AG08396 (cell line): ENCODE measurements around the gene GRID2.
"Not testable (repeated sequence)": the region's sequence is repeated elsewhere in the genome, so short reads cannot be mapped to it uniquely, and the experiment has no call there.

ENCODE experiments used
- DNase-seq: peaks from one replicate; pipeline ENCODE4 v3.0.0; 2012; ENCODE audit warnings: low spot score, mixed read lengths

The GRID2 gene

DNA sequence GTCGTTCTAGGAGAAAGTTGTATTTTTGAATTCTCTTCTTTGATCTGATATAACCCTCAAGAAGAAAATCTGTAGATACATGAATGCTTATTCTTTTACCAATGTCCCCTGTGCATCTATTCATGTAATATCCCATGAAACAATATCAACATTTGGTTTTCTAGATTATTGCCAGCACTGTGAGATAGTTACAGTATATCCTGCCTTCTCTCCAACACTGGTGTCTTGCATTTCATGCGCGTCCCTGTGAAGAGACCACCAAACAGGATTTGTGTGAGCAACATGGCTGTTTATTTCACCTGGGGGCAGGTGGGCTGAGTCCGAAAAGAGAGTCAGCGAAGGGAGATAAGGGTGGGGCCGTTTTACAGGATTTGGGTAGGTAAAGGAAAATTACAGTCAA, 135.0 kb downstream of the GRID2 start:
- DNase-seq: not testable (repeated sequence)

DNA sequence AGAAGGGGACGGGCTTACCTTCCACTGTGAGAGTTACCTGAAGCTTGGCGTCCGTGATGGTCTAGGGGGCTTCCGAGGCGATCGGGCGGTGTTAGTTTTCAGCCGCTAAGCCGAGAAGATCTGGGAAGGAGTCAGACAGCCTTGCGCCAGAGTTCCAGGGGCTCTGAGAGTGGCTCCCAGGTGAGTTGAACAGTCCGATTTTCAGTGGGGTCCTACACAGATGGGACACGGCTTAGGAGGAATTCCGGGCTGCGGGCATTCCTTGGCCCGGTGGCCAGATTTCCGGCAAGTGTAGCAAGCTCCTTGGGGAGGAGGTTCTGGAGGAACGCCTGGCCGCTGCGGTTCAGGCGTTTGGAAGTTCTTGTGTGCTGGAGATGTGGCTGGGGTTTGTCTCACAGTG, 138.4 kb downstream of the GRID2 start:
- DNase-seq: not testable (repeated sequence)

DNA sequence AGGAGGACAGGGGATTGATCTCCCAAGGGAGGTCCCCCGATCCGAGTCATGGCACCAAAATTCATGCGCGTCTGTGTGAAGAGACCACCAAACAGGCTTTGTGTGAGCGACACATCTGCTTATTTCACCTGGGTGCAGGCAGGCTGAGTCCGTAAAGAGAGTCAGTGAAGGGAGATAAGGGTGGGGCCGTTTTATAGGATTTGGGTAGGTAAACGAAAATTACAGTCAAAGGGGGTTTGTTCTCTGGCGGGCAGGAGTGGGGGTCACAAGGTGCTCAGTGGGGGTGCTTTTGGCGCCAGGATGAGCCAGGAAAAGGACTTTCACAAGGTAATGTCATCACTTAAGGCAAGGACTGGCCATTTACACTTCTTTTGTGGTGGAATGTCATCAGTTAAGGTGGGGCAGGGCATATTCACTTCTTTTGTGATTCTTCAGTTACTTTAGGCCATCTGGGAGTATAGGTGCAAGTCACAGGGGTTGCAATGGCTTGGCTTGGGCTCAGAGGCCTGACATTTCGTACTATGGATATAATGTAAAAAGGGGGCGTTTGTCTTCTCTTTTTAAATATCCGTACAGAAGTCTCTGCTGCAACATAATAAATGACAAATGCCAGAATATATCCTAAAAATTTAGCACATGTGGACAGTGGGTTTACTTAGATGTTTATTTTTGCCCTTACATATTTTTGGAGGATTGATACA, 140.5 kb downstream of the GRID2 start:
- not testable (repeated sequence) for DNase-seq

DNA sequence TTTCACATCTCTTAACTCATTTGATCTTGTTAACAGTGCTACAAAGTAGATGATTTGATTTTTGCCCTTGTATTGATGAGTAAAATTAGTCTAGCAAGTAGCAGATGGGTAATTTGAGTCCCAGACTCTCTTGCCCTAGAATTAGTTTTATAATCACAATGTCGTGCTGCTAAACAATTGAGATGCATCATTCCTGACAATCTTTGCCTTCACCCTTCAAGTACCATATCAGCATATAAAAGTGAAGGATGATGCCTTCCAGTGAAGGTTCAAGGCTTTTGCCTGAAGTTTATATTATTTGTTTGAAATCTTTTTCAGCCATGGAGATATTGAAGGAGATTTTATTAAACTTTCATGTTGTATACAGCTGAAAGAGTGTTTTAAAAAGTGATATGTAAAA, 141.4 kb downstream of the GRID2 start:
- no peak for DNase-seq

DNA sequence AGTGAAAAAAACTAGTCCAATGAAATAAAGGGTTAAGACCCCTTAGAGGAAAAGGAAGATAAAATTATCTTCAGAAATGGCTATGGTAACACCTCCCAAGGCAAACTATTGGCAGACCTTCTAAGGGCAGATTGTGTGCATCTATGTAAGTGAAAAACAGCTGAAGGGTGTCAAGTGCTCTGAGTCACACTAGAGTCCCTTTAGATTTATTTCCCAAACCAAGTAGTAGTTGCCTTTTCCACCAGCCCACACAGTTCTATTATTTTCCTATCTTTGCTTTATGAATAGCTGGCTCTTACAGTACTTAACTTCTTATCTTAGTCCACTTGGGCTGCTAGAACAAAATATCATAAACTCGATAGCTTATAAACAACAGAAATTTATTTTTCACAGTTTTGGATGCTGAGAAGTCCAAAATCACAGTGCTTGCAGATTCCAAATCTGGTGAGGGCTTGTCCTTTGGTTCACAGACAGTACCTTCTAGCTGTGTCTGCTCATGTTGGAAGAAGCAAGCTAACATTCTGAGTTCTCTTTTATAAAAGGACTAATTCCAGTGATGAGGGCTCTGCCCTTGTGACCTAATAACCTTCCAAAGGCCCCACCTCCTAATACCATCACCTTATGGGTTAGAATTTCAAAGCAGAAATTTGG, 143.6 kb downstream of the GRID2 start:
- DNase-seq: no peak

DNA sequence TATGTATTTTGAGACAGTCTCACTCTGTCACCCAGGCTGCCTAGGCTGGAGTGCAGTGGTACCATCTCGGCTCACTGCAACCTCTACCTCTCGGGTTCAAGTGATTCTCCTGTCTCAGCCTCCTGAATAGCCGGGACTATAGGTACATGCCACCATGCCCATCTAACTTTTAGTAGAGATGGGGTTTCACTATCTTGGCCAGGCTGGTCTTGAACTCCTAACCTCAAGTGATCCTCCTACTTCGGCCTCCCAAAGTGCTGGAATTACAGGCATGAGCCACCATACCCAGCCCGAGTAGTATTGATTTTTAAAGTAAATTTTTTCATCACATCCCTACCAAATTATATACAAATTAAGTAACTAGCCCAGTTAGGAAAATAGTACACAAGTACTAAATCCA, 144.4 kb downstream of the GRID2 start:
- DNase-seq: not testable (repeated sequence)

DNA sequence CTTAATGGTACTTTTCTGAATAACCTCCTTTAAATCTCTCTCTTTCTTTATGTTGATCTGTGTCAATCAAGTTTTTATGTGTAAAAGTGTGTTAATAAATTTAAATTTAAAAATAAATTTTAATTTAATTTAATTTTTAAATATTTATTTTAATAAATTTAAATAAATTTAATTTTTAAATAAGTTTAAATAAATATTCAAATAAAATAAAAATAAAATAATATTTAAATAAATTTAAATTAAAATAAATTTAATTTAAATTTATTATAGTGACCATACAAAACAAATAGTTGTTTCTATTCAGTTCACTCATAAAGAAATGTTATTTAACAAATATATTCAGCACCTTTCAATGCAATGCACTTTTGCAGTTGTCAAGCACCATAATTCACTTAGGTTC, 146.9 kb downstream of the GRID2 start:
- no peak for DNase-seq

DNA sequence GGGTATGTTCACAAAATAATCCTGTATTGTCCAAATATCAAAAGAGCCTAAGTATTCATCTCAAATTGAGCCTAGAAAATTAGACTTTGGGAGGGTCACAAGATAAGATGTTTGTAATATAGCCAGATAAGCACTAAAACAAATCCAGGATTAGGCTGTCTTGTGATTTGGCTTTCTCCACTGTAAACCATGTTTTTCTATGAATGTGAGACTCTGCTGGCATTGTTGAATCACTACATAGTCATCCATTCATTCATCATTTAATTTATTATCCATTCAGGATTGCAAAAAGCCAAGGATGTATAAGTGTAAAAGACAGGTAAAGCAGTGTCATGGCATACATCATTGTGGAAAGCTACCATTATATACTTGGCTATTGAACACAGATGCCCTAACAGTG, 148.0 kb downstream of the GRID2 start:
- DNase-seq: no peak

DNA sequence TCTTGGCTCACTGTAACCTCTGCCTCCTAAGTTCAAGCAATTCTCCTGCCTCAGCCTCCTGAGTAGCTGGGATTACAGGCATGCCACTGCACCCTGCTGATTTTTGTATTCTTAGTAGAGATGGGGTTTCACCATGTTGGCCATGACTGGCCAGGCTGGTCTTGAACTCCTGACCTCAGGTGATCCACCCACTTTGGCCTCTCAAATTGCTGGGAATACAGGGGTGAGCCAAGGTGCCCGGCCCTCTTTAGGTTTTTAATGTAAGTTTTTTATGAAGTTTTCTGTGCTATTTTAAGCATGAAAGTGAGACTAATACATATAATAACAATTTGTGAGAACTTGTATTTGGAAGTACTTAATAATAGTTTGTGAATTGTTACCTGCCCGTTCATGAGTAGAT, 148.6 kb downstream of the GRID2 start:
- DNase-seq: not testable (repeated sequence)

DNA sequence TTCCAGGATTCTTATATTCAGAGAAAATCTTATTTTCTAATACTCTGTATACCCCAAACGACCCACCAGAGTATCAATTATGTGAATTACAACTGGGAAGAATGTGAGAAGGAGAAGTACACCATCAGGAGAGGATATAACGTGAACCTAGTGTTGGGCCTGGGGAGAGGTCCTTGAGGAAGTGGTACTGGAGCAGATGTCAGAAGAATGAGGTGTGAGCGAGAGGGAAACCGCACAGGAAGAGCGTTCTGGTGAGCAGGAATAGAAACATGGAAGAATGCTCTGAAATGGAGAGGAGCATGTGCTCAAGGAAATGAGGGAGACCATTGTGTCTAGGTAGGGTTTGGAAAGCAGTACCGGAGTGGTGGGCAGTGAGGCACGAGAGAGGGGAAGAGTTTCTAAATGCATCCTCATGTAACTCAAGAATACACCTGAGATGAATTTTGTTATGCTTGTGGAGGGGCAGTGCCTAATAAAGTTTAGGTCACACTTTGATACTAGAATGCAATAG, 151.6 kb downstream of the GRID2 start:
- DNase-seq: no peak

DNA sequence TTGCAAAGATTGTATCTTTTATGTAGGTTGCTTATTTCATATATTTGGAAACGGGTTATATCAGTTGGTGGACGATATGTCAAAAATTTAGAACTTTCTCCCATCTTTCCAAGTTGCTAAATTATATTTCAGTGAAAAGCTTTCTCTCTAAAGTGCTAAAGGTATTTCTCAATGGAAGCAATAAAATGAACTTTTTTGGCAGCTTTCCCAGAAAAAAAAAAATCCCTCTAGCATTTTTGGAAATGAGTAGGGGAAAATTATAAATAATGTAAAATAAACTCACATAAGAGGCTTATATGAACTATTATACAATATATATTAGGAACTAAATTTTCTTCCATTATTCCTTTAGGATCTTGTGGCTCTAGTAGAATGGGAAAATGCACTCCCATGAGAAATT, 152.2 kb downstream of the GRID2 start:
- no peak for DNase-seq

DNA sequence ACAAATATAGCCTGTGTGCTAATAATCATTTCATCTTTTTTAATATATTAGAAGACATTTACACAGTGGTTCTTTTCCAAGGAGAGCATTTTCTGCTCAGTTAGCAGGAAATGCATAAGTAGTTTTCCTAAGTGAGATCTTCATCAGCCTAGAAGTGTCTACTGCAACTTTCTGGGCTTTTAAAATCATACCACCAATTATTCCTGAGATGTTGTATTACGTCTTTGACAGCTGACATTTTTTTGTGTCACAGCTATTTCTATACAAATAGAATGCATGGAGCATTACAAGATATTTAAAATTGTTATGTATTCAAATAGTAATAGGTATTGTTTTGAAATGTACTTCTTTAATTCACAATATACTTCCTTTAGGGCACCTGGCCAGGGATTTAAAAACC, 158.0 kb downstream of the GRID2 start:
- no peak for DNase-seq

DNA sequence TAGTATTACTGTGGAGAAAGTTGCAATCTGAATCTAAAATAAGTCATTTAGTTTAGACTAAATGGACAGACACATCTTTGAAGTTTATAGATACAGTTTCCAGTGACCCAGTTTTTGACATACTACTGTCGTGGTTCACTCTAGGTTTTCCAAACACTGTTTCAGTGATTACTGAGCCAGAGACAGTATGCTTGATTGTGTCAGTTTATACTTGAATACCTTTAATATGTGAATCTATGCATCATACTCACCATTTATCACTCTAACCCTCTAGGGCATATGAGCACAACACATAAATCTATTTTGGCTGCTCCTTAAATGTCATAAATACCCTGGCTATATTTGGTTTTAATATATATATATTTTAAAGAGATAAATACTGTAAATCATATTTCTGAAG, 173.5 kb downstream of the GRID2 start:
- no peak for DNase-seq

DNA sequence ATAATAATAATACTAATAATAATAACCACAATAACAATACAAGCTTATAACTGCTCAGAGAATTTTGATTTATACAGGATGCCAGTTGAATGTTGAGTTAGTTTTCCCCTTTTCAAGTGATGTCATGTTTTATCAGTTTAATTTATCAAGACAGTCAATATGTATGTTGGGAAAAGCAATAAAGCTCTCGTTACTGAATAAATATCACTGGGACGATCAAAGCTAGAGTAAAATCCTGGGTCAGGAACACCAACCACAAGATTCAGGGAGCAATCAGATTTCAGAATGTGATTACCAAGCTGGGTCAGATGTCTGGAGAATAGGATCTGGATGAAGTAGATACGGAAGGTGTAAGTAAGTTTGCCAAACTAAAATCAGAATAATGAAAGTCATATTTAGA, 179.6 kb downstream of the GRID2 start:
- DNase-seq: no peak

DNA sequence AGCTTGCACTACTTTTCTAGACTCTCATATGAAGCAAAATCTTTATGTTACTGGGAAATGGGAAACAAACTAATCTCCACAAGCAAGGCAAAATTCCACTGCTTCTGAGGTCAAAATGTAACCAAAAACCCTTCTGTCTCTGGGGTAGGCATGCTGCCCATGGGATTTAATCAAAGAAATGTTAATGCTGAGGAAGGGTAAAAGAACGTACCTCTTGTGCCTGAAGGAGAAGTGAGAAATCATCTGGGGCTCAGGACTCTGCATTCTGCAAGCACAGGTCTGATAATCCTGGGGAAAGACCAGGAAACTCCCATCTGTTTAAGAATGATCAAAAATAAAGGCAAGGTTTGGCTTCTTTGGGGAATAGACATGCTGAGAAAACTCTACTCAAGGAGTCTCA, 184.7 kb downstream of the GRID2 start:
- no peak for DNase-seq

DNA sequence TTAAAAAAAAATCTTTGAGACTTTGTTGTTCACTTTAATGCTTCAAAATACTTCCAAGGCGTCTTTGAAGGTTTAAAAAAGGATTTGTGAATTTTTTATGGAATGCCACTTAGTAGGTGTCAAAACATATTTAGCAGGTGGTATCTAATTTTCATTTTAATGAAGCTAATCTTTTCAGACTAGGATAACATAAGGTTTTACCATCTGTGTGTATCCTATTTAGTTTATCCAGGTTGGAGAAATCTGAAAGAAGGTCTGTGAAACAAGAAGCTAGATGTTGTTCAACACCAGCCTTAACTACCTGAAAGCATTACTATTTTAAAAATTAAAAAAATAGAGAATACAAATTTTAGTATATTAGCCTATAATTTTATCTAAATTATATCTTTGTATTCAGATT, 193.4 kb downstream of the GRID2 start:
- no peak for DNase-seq

DNA sequence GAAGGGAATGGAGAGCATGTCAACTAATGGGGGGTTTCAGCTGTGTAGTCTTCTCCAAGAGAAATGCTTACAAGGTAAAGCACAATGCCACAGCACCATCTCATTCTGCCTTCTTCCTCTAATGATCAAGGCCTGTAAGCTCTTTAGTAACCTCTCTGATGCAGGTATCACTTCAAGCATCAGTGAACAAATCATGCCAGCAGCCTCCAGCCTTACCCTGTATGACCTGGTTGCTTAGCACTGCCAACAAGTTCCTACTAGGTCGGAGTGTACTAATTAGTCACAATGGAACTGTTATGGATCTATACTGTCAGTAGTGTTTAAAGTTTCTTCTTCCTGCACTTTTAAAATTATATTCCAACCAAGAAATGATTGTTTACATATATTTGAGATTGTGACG, 197.7 kb downstream of the GRID2 start:
- DNase-seq: no peak

DNA sequence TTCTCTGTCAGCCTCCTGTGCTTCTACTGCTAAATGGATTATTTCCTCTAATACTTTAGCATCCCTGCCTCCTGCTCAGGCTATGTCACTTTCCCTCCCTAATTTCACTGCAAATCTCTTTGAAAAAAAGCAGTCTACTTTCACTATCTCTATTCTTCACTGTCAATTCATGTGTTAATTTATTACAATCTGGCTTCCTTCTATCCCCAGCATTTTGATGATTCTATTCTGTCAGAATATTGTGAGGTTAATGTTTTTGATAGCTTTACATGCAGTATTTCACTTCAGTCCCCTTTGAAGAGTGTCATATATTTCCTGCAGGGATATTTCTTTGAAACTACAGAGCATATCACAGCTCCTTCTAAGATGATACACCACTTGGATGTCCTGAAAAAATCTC, 203.2 kb downstream of the GRID2 start:
- no peak for DNase-seq

DNA sequence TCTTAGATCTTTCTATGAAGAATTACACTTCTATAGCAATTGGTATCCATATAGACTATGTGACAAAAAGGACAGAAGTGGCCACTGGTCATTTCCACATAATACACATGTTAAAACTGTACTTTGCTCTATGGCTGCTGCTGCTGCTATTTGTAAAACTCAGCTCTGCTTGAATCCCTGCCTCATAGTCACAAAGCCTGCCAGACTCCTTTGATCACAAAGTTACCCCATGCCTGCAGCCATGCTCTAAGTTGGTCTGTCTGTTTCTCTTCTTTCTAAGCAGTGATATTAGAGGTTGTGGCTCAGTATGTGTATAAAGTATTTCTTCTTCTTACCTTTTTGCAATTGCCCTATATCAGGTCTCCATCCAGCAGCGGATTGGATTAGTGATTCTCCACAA, 210.9 kb downstream of the GRID2 start:
- no peak for DNase-seq

DNA sequence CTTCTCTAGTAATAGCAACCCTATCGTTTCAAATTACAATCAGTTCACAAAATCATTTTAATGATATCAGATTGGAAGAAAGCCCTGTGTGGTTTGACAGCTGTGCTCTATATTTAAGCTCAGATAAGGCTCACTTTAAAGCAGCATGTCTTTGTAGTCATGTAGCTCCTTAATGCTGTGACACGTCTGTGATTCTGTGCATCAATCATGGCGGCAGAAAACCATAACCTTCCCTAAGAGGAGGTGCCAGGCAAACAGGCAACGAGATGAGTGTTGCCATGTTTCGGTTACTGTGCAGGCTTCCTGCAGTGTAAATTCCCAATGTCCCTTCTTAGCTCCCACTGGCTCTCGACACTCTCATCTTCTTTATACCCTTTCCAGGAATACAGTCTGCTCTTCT, 212.7 kb downstream of the GRID2 start:
- no peak for DNase-seq

DNA sequence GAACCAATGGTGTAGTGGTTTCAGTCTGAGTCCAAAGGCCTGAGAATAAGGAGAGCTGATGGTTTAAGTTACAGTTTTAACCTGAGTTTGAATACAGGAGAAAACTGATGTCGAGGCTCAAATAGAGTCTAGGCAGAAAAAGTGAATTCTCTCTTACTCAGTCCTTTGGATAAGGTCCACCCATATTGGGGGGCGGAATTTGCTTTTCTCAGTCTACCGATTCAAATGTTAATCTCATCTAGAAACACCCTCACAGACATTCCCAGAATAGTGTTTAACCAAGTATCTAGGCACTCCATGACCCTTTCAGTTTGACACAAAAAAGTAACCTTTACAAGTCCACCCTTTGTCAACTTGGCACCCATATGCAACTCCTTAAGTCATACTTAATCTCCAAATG, 216.0 kb downstream of the GRID2 start:
- no peak for DNase-seq

DNA sequence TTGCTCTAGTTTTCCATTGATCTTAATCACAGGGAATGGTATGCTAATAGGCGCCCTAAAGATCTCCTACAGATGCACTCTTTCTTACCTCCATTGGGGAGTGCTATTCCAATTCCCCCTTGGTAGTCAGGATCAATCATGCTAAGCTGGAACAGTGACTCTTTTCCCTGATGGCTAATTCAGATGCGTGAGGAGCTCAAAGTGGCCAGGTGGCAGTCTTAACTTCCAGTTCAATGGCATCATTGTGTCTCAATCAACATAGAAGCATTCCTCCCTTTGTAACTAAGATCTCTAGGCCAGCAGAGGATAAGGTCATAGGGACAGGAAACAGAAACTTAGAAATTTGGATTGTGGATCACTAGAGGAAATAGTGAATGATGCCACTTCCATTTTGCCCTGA, 216.8 kb downstream of the GRID2 start:
- DNase-seq: no peak

DNA sequence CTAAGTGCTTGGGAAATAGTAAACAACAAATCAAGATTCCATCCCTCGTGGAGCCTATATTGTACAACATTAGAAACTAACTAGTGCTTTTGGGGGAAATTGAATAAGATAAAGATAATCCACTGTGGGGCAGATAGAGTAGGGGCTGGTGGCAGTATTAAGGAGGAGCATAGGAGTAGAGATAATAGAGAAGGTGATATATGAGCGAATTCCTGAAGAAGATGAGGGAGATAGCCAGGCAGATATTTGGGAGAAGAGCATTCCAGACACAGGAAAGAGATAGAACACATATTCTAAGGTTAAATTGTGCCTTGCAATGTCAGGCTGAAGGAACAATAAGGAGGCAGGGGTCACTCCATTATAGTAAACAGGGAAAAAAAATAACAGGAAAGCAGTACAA, 218.2 kb downstream of the GRID2 start:
- DNase-seq: no peak

DNA sequence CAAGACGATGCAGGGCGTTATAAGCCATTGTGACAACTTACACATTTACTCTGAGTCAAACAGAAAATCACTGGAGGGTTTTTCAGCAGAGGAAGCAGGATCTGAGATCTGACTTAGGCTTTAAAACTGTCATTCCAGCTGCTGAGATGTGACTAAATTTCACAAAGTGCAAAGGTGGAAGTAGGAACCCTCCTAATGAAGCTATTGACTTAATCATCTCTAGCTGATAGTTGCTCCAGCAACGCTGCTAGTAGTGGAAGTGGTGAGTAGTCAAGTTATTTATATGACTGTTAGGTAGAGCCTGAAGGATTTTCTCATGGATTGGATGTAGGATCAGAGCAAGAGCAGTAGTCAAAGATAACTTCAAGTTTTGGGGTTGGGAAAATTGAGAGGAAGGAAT, 218.6 kb downstream of the GRID2 start:
- no peak for DNase-seq
